Sigmoid colon (tissue), 3 donors: ENCODE results near the gene LITAF.

ENCODE experiments used
- CTCF ChIP-seq, 4 experiments: fragments of 450-650 bp in 3 of 4; fragments of 200-600 bp in 1 of 4; IDR thresholded peaks; one replicate each; pipeline ENCODE4 v1.5.1; 2016 to 2019; ENCODE audit warnings: antibody characterized with exemption in 4 of 4, mild to moderate bottlenecking in 3 of 4, moderate library complexity in 2 of 4
- POLR2A ChIP-seq, 2 donors: fragments of 450-650 bp; IDR thresholded peaks; one replicate each; pipeline ENCODE4 v1.6.1; 2016; ENCODE audit warnings: antibody characterized with exemption in 2 of 2, mild to moderate bottlenecking in 2 of 2, moderate library complexity in 2 of 2

- TF ChIP-seq CTCF (IDR thresholded peaks at IDR 0.05) (no peak), POLR2A (IDR thresholded peaks at IDR 0.05) (no peak)
Measured at GRCh38 chr16:11543661-11544393, 42.9 kb downstream of the LITAF start.
